Natural killer cell (primary cell): ENCODE measurements around the gene P3H2. TPM values are rescaled to one million over a fixed set of nuclear protein-coding genes. Genes with fewer than 3 reads are reported as not detected.

Source experiments
- ATAC-seq, 3 donors: fragments of 150-1000 bp in 2 of 3; fragments of 200-7000 bp in 1 of 3; cut with Tn5 transposase; 1 replicate in 1 of 3; 2 replicates in 2 of 3; pipeline ENCODE4 v1.10.0; 2021; ENCODE audit warnings: mild to moderate bottlenecking in 2 of 3, moderate library complexity in 2 of 3
- DNase-seq, 2 donors: peaks; one replicate each; pipeline versions ENCODE4 v3.0.0 to v3.0.0-alpha.2; 2013 to 2021; ENCODE audit warnings: mixed read lengths in 1 of 2
- H3K27ac ChIP-seq: one replicate; pipeline ENCODE4 v1.5.1; 2013; ENCODE audit warnings: mild to moderate bottlenecking, low read length
- H3K27me3 ChIP-seq: one replicate; pipeline ENCODE4 v1.6.1; 2013; ENCODE audit warnings: low read length; ENCODE audit not compliant: control insufficient read depth, insufficient read depth
- H3K36me3 ChIP-seq: one replicate; pipeline ENCODE4 v1.6.1; 2013; ENCODE audit warnings: low read length; ENCODE audit not compliant: control insufficient read depth, insufficient read depth
- H3K4me1 ChIP-seq: one replicate; pipeline ENCODE4 v1.6.1; 2013; ENCODE audit warnings: low read length; ENCODE audit not compliant: control insufficient read depth, insufficient read depth
- H3K4me3 ChIP-seq: one replicate; pipeline ENCODE4 v1.5.1; 2013; ENCODE audit warnings: low read length
- H3K9me3 ChIP-seq: one replicate; pipeline ENCODE4 v1.6.1; 2013; ENCODE audit warnings: low read length; ENCODE audit not compliant: control insufficient read depth, insufficient read depth
- H3K27ac Mint-ChIP-seq, 2 donors: one replicate each; pipeline ENCODE4 v1.8.0; 2022; ENCODE audit warnings: mild to moderate bottlenecking in 2 of 2, mixed read lengths in 2 of 2, moderate library complexity in 1 of 2
- H3K27me3 Mint-ChIP-seq, 2 donors: one replicate each; pipeline ENCODE4 v1.8.0; 2022; ENCODE audit warnings: low read depth in 2 of 2, mixed read lengths in 2 of 2
- H3K36me3 Mint-ChIP-seq: one replicate; pipeline ENCODE4 v1.8.0; 2022; ENCODE audit warnings: mixed read lengths
- H3K4me1 Mint-ChIP-seq, 2 donors: one replicate each; pipeline ENCODE4 v1.8.0; 2022; ENCODE audit warnings: mixed read lengths in 2 of 2
- H3K4me3 Mint-ChIP-seq: one replicate; pipeline ENCODE4 v1.8.0; 2022; ENCODE audit warnings: mild to moderate bottlenecking, moderate library complexity, mixed read lengths
- H3K9me3 Mint-ChIP-seq, 2 donors: one replicate each; pipeline ENCODE4 v1.8.0; 2022; ENCODE audit warnings: mixed read lengths in 2 of 2
- CTCF ChIP-seq: fragments of 200-600 bp; IDR thresholded peaks from one replicate; pipeline ENCODE4 v1.8.0; 2022; ENCODE audit warnings: antibody characterized with exemption
- WGBS: methylation state at CpG from one replicate; pipeline ENCODE4 v1.1.7; 2013; ENCODE audit warnings: missing lambda C conversion rate; ENCODE audit not compliant: insufficient coverage; 5-methylcytosine and 5-hydroxymethylcytosine counted together
- intact Hi-C: fragments of 100-400 bp; cut with micrococcal nuclease; formaldehyde crosslinking; loops from one replicate; pipeline ENCODE4 v1.14.2; 2022
- total RNA-seq, 4 donors: library from RNA; stranded (reverse); fragments of 120-200 nt in 1 of 4; gene quantifications; one replicate each; pipeline versions ENCODE4 v1.2.3 to v1.2.4, GENCODE V29; 2013 to 2022

Gene P3H2
- total RNA-seq, 3 donors from 2014 or later (not counting 1 experiment from before 2014, with no cell fraction given) = 0.43 to 1.0 (median 0.64) TPM

- WGBS = 94% methylated on average over 1 of the region's 1 CpG
- no peak for TF ChIP-seq CTCF
- H3K27me3 ChIP-seq = no peaks in the 10 kb centered on the region
- intact Hi-C loops = no loop called here
- no peaks in the 10 kb centered on the region for H3K4me1 ChIP-seq
- Mint-ChIP-seq H3K4me1 (no peaks in the 10 kb centered on the region), H3K4me3 (no peak overlapping the region), H3K27ac (no peak overlapping the region), H3K9me3 (peaks cover 0 to 2% of the 10 kb centered on the region in 2 donors), H3K27me3 (no peaks in the 10 kb centered on the region), H3K36me3 (no peaks in the 10 kb centered on the region)
- no peak overlapping the region for H3K27ac ChIP-seq
- H3K9me3 ChIP-seq = no peaks in the 10 kb centered on the region
- ATAC-seq (no peak), DNase-seq (no peak)
- H3K4me3 ChIP-seq = no peak overlapping the region
- H3K36me3 ChIP-seq = no peaks in the 10 kb centered on the region
Observed at GRCh38 chr3:190076601-190077394, 43.9 kb downstream of the P3H2 start.

- ATAC-seq (no peak), DNase-seq (no peak)
- Histone ChIP-seq H3K27ac (no peak overlapping the region), H3K9me3 (no peaks in the 10 kb centered on the region), H3K4me3 (no peak overlapping the region), H3K4me1 (no peaks in the 10 kb centered on the region), H3K36me3 (no peaks in the 10 kb centered on the region), H3K27me3 (no peaks in the 10 kb centered on the region)
- H3K9me3 Mint-ChIP-seq = peaks cover 0 to 2% of the 10 kb centered on the region in 2 donors
- intact Hi-C loops = no loop called here
- H3K4me3 Mint-ChIP-seq = no peak overlapping the region
- TF ChIP-seq CTCF = no peak
- no peaks in the 10 kb centered on the region for H3K27me3 Mint-ChIP-seq
- H3K36me3 Mint-ChIP-seq = no peaks in the 10 kb centered on the region
- H3K4me1 Mint-ChIP-seq = no peaks in the 10 kb centered on the region
- no peak overlapping the region for H3K27ac Mint-ChIP-seq
Observed at GRCh38 chr3:190076136-190076535, 44.6 kb downstream of the P3H2 start.

- no peak overlapping the region for H3K27ac ChIP-seq
- WGBS = 88% methylated on average over 2 of the region's 2 CpGs
- TF ChIP-seq CTCF = no peak
Observed at GRCh38 chr3:190074817-190075216, 45.9 kb downstream of the P3H2 start.

More at GRCh38 chr3:190074817-190075216, 45.9 kb downstream of the P3H2 start:
- no peak overlapping the region for H3K4me3 ChIP-seq
- no peaks in the 10 kb centered on the region for H3K27me3 ChIP-seq
- no peaks in the 10 kb centered on the region for H3K27me3 Mint-ChIP-seq
- peaks cover 0 to 2% of the 10 kb centered on the region in 2 donors for H3K9me3 Mint-ChIP-seq
- H3K36me3 Mint-ChIP-seq = no peaks in the 10 kb centered on the region
- no peaks in the 10 kb centered on the region for H3K9me3 ChIP-seq
- no peak for DNase-seq
- H3K4me1 ChIP-seq = no peaks in the 10 kb centered on the region
- intact Hi-C loops = no loop called here
- H3K4me3 Mint-ChIP-seq = no peak overlapping the region
- no peak overlapping the region for H3K27ac Mint-ChIP-seq
- ATAC-seq = no peak
- no peaks in the 10 kb centered on the region for H3K36me3 ChIP-seq
- no peaks in the 10 kb centered on the region for H3K4me1 Mint-ChIP-seq
